Gastrocnemius medialis (tissue), 4 donors: ENCODE results near the gene PLD5.

Experiments used
- POLR2A ChIP-seq, 2 donors: fragments of 450-650 bp; IDR thresholded peaks; one replicate each; pipeline ENCODE4 v1.6.1; 2017; ENCODE audit warnings: antibody characterized with exemption in 2 of 2, mild to moderate bottlenecking in 2 of 2, moderate library complexity in 2 of 2
- TF ChIP-seq, protein P1 (sequence below), 5 experiments: fragments of 450-650 bp in 3 of 5; fragments of 200-600 bp in 2 of 5; sonication (generic) in 2 of 5; IDR thresholded peaks in 4 of 5; conservative IDR thresholded peaks in 1 of 5; 1 replicate in 4 of 5; 2 replicates in 1 of 5; pipeline ENCODE4 v1.5.1; 2016 to 2019; ENCODE audit warnings: antibody characterized with exemption in 5 of 5, mild to moderate bottlenecking in 3 of 5, moderate library complexity in 3 of 5

DNA sequence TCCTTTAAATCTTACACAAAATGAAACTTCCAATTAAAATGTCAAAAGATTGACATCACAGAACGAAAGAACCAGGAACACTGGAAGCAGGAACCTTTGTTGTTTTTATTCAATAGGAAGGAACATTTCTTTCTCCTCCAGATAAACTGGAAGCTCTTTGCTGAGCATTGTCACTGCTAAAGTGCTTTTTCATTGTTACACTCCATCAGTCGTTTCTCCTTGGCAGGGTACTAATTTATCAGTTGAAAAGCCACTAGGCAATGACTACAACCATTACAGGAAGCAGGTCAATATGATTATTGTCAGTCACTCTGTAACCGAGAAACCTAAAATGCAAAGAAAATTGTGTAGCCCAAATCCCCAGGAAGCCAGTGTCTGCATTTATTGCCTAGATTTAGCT, 362.4 kb downstream of the PLD5 start:
- TF ChIP-seq POLR2A (IDR thresholded peaks at IDR 0.05): no peak
- TF ChIP-seq, protein P1, sequence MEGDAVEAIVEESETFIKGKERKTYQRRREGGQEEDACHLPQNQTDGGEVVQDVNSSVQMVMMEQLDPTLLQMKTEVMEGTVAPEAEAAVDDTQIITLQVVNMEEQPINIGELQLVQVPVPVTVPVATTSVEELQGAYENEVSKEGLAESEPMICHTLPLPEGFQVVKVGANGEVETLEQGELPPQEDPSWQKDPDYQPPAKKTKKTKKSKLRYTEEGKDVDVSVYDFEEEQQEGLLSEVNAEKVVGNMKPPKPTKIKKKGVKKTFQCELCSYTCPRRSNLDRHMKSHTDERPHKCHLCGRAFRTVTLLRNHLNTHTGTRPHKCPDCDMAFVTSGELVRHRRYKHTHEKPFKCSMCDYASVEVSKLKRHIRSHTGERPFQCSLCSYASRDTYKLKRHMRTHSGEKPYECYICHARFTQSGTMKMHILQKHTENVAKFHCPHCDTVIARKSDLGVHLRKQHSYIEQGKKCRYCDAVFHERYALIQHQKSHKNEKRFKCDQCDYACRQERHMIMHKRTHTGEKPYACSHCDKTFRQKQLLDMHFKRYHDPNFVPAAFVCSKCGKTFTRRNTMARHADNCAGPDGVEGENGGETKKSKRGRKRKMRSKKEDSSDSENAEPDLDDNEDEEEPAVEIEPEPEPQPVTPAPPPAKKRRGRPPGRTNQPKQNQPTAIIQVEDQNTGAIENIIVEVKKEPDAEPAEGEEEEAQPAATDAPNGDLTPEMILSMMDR (IDR thresholded peaks at IDR 0.05 in 4 of 5, conservative IDR thresholded peaks at IDR 0.05 in 1 of 5): no peak
